ENCODE results near the gene ALG6.
"Not testable (repeated sequence)": the region's sequence is repeated elsewhere in the genome, so short reads cannot be mapped to it uniquely, and the experiment has no call there.

ALG6 gene

GRCh38 chr1:63330331-63330916, 37.0 kb upstream of the ALG6 start:
- DNase-seq (ENCODE audit: insufficient read length, low spot score) (no peak), FAIRE-seq (no peak)

GRCh38 chr1:63342402-63342801, 25.0 kb upstream of the ALG6 start:
- TF ChIP-seq CTCF (IDR thresholded peaks at IDR 0.05; ENCODE audit: insufficient read depth, missing control alignments): no peak

More at GRCh38 chr1:63330331-63330916, 37.0 kb upstream of the ALG6 start:
- no peak for TF ChIP-seq CTCF (IDR thresholded peaks at IDR 0.05; ENCODE audit: insufficient read depth, missing control alignments)

DNA sequence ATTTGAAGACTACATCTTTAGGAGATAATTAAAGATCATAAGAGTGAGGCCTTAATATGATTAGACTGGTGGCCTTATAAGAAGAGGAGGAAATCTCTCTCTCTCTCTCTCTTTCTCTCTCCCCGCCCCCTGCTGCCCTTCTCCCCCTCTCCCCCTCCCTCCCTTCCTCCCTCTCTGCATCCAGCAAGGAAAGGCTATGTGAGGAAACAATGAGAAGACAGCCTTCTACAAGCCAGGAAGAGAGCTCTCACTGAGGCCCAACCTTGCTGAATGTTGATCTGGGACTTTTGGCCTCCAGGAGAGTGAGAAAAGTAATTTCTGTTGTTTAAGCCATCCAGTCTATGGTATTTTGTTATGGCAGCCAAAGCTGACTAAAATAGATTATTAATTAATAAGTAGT, 23.5 kb upstream of the ALG6 start:
- no peak for TF ChIP-seq CTCF (IDR thresholded peaks at IDR 0.05; ENCODE audit: insufficient read depth, missing control alignments)
- no peak for FAIRE-seq
- no peak for DNase-seq (ENCODE audit: insufficient read length, low spot score)

More at GRCh38 chr1:63342402-63342801, 25.0 kb upstream of the ALG6 start:
- no peak for FAIRE-seq
- no peak for DNase-seq (ENCODE audit: insufficient read length, low spot score)

DNA sequence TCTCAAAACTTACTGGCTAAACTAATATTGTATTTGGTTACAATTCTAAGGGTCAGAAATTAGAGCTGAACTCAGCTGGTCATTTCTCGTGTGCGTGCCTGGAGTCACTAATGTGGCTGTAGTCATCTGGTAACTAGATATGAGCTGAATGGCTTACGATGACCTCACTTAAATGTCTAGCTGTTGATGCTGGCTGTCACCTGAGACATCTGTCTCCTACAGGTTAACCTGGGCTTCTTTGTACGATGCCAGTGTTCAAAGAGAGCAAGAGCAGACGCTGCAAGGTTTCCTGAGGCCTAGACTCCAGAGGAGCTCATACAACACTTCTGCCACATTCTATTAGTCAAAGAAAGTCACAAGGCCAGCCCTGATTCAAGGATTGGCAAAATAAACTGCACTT, 17.1 kb upstream of the ALG6 start:
- FAIRE-seq (no peak), DNase-seq (ENCODE audit: insufficient read length, low spot score) (no peak)
- no peak for TF ChIP-seq CTCF (IDR thresholded peaks at IDR 0.05; ENCODE audit: insufficient read depth, missing control alignments)

DNA sequence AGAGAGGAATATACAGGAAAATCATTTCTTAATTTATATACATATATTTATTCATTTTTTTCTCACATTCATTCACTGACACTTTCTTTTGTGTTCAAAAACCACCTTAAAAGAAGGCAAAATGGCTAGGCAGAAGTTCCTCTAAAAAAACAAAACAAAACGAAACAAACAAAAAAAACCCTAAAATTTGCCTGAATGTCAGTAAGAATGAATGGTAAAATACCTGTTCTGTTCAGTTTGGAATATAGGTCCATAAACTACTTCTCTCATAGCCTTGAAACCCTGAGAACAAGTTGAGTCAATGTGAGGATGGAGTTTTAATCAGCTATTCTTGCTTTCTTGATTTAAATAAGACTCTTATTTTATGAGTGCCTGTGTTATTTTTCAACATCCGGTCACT, 14.7 kb upstream of the ALG6 start:
- DNase-seq (ENCODE audit: insufficient read length, low spot score) (no peak), FAIRE-seq (no peak)
- no peak for TF ChIP-seq CTCF (IDR thresholded peaks at IDR 0.05; ENCODE audit: insufficient read depth, missing control alignments)

DNA sequence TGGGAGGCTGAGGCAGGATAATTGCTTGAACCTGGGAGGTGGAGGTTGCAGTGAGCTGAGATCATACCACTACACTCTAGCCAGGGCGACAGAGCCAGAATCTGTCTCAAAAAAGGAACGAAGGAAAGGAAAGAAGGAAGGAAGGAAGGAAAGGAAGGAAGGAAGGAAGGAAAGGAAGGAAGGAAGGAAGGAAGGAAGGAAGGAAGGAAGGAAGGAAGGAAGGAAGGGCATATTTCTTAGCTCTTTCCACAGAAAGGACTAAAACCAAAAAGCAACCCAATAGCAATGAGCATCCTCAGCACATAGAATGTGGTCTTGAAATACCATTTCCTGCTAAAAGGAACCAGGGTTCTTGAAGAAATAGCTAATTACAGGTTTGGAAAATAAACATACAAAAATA, 11.2 kb upstream of the ALG6 start:
- FAIRE-seq; DNase-seq (ENCODE audit: insufficient read length, low spot score): not testable (repeated sequence)

- DNase-seq (ENCODE audit: insufficient read length, low spot score): no peak
- no peak for TF ChIP-seq CTCF (IDR thresholded peaks at IDR 0.05; ENCODE audit: insufficient read depth, missing control alignments)
- FAIRE-seq: no peak
These were observed 7.9 kb upstream of the ALG6 start for GRCh38 chr1:63359561-63359960.

- DNase-seq (ENCODE audit: insufficient read length, low spot score) (no peak), FAIRE-seq (no peak)
- no peak for TF ChIP-seq CTCF (IDR thresholded peaks at IDR 0.05; ENCODE audit: insufficient read depth, missing control alignments)
These were observed 5.4 kb upstream of the ALG6 start for GRCh38 chr1:63362073-63362472.

All from D721Med (cell line).